HG02840 (cell line): ENCODE data around the gene SLIT3.

Experiments used
- ATAC-seq: cut with Tn5 transposase; IDR thresholded peaks from one replicate; pipeline ENCODE4 v1.9.1; 2021; ENCODE audit warnings: mild to moderate bottlenecking, moderate library complexity, moderate number of reproducible peaks; ENCODE audit not compliant: unreplicated experiment, low FRiP score

Gene SLIT3

DNA sequence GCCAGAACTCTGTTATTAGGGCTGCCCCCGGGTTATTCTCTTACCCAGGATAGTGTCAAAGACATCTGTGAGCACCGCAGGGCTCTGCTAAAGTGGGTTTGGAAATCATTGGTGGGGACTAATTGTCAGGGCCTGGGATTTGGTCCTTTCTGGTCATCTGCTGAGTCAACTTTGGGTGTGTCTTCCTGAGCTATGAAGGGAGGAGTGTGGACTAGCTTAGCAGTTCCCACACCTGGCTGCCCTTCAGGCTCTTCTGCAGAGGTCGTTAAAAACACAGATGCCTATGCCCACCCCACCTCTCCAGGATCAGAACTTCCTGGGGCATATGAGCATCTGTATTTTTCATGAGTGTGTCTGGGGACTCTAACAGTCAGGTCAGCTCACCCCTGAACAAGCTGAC lies 352.2 kb downstream of the SLIT3 start:
- no peak for ATAC-seq

DNA sequence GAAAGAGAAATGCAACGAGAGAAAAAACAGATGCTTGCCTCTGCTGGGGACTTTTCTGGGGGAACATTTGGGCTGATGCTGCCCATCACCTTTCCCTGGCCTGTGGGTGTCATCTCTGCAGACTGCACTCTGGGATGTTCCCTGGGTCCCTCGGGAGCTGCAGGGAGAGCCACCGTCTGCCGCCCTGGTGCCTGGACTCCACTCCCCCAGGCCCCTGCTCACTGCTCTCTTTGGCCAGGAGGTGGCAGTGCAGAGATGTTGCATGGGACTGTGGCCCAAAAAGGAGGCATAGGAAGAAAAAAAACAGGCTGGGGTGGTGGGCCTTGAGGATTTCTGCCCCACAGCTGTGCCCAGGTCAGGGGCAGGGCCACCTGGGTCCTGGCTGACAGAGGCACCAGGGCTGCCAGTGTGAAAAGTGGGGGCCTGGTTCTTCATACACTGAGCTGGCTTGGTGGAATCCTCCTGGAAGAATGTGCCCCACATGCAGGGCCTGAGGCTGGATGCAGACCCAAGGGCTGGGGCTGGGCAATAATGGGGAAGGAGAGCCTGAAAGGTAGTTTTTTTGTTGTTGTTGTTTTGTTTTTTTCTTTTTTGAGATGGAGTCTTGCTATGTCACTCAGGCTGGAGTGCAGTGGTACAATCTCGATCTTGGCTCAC lies 353.6 kb downstream of the SLIT3 start:
- no peak for ATAC-seq

DNA sequence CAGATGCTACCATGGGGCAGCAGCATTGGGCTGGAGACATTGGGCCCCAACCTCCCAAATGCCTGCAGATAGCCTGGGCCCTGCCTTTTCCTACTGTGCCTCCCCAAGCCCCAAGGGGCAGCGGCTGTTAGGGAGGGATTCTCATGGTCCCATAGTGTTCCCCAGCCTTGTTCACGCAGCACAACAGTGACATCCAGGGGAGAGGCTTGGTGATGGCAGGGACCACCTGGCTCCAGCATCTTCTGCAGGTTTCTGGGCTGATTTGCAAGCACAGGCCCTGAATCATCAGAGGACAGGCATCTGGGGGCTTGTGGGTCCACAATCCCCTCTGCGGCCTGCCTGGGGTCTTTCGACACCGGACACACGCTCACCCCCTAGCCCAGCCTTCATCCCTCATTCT lies 354.6 kb downstream of the SLIT3 start:
- ATAC-seq = no peak

DNA sequence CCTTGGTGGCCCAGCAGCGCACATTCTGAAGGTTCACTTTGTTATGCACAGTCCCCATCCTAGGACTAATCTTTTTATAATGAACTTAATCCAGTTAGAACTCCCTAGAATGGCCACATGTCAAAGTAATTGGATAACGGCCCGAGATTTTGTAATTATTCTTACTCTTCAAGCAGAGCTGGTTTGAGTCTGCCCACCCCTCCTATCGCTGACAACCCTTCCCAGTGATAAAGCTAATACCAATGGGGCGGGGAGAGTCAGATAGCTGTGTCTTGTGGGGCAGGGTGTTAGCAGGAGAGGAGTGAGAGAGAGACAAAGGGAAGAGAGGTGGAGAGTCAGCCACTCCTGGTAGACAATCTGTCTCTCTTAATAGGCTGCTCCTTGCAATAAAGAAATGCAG lies 356.9 kb downstream of the SLIT3 start:
- no peak for ATAC-seq

GRCh38 chr5:168943091-168943884 lies 357.7 kb downstream of the SLIT3 start:
- ATAC-seq = no peak

DNA sequence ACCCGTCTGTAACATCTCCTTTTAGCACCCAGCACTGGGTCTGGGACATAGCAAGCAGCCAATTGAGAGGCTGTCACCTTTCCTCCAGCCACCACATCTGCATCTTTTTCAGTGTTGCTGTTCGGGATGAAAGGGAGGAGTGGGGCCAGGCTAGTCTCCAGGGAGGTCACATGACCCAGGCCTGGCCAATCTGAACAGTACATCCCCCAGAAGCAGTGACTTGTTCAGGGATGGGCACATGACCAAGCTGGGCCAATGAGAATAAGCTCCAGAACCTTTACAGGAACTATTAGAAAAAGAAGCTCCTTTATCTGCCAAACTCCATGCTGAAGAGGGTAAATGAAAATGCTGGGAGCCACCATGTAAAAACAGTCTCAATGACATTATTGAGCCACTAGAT lies 359.0 kb downstream of the SLIT3 start:
- no peak for ATAC-seq

GRCh38 chr5:168940712-168941111 lies 360.2 kb downstream of the SLIT3 start:
- ATAC-seq = no peak

- no peak for ATAC-seq
Measured at GRCh38 chr5:168939887-168940544, 360.9 kb downstream of the SLIT3 start.

GRCh38 chr5:168939156-168939800 lies 361.7 kb downstream of the SLIT3 start:
- ATAC-seq = no peak

GRCh38 chr5:168936511-168936910 lies 364.4 kb downstream of the SLIT3 start:
- ATAC-seq = no peak

- ATAC-seq = no peak
Measured at GRCh38 chr5:168935183-168935582, 365.8 kb downstream of the SLIT3 start.

GRCh38 chr5:168934169-168934568 lies 366.8 kb downstream of the SLIT3 start:
- ATAC-seq = no peak

GRCh38 chr5:168932400-168933189 lies 368.3 kb downstream of the SLIT3 start:
- no peak for ATAC-seq

DNA sequence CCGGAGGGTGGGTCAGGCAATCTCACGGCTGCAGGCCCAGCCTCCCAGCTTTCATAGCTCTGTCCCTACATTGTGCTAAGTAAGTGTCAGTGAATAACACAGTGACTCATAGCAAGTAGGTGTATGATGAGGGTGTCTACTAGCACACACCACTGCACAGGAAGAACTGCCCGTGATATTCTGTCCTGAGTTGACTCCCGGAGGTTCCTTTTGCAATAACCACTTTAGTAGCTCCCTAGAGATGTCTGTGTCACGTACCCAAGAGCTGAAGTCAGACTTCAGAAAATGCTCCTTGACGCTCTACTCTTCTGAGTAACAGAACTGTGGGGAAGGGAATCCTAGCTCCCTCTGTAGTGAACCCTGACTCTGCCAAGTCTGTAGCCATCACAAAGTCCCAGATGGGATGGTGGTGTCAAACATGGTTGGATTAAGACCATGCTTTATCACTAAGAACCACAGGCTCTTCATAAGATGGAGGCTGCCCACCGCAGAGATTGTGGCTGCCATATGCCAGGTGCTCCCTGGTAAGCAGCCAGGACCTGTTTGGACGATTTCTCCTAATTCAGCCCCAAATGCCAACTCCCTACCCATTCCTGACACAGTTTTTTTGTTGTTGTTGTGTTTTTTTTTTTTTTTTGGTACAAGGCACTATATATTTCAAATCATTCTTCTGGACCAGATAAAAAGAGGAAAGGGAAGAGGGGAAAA lies 369.1 kb downstream of the SLIT3 start:
- ATAC-seq = no peak

GRCh38 chr5:168929656-168930055 lies 371.3 kb downstream of the SLIT3 start:
- no peak for ATAC-seq

DNA sequence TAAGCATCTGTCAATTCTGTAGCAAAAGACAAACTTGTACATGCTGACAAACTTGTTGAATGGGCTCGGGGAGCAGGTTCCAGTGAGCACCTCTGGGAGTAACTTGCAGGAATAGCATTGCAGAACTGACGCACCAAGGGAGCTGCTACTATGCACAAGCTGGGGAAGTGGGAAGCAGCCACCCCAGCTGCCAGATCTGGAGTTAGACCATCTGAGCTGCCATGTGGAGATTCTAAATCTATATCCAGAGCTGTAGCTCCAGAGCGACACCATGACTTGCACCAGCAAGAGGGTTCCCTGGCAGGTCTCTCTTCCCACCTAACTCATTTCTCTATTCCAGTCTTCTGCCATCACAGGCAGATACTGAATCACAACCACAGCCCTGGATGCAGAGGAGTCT lies 375.8 kb downstream of the SLIT3 start:
- no peak for ATAC-seq

DNA sequence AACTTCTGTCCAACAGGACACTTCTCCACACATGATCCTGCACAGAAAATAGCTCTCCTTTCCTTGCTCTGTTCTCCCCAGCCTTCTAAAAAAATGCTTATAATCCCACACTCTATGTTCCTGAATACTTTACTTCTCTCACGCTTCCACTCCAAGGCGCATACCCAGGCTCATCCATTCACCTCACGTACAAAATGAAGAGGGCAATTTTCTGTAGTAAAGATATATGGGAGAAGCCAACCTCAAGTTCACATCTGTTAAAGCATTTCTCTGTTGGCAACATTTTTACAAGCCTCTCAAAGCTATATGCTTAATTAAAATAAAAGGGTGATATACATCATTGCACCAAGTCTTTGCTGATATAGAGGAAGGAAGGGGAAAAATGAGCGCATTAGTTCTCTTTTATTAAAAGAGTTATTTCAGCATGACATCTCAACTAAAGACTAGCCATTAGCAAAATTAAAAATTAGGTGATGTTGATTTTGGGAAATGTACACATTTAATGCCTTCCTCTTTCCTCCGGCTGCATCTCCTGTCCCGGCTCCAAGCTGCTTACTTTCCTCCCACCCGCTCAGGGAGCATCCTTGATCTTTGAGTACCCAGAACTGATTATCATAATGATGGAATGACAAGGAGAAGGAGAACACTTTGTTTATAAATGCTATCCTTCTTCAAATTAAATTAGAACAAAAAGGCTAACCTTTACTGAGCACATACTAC lies 379.6 kb downstream of the SLIT3 start:
- ATAC-seq = no peak

DNA sequence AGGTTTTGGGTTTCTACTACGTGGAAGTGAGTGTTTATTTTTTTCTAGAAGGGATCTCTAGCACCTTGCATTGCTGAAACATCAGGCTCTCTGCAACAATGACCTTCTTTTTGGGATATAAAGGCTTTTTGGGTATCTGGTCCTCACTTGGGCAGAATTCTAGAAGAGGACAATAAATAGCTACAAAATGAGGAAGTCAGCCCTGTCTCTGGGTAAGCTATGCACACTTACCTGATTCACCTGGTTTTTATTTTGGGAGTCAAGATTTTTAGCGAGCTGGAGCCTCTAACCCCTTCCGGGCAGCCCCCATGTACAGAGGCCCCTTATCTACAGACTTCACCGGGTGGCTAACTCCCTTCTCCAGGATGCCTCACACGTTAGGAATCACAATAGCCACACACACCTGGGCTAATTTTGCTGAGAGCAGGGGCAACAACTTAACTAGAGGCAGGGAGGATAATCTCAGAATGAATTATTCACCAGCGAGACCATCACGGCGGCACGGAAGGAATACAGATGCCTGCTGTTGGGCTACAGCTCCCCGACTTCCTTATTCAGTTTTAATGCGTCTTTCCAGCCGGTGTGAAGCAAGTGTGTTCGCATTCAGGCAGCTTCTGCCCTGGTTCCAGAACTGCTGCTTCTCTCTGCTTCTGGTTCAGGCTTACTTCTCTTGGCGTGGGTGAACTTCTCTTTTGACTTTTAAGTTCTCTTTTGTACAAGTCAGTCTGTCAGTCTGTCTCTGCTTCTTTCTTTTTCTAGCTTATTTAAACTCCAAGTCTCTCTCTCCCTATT lies 380.7 kb downstream of the SLIT3 start:
- no peak for ATAC-seq
